ENCODE measurements around the gene FOXP1.
"Not testable (repeated sequence)": the region's sequence is repeated elsewhere in the genome, so short reads cannot be mapped to it uniquely, and the experiment has no call there.

FOXP1 gene

DNA sequence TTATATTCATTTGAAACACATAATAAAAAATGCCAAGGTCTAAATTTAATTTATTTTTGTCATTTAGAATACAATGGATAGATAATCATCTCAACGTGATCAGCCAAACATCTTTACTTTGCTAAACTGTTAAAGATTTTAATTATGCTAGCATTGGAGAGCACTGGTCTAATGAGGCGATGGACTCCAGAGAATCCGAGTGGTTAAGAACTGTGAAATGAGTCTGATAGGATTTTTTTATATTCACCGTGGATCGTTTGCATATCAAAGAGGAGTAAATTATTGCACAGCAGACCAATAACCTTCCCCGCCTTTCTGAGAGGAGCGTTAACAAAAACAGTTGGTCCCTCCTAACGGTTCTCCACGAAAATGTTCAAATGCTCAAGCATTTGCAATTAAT is 540.8 kb downstream of the FOXP1 start:
- no peak for DNase-seq

DNA sequence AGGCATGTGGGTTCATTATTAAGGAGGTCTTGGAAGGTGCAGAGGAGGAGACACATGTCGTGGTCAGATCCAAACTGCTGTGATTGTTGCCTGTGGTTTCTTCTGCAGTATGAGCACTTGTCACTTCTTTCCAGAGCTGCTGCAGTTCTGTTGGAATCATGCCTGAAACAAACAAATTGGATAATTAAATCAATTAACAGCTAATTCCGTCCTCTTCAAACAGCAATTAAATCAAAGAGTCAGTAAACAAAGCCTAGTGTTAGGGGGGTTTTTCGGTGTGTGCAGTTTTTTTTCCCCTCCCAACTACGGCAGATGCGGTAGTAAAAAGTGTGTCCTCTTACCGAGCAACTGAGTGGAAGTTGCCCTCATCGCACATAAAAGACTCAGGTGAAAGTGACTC is 542.2 kb downstream of the FOXP1 start:
- DNase-seq, result no peak

DNA sequence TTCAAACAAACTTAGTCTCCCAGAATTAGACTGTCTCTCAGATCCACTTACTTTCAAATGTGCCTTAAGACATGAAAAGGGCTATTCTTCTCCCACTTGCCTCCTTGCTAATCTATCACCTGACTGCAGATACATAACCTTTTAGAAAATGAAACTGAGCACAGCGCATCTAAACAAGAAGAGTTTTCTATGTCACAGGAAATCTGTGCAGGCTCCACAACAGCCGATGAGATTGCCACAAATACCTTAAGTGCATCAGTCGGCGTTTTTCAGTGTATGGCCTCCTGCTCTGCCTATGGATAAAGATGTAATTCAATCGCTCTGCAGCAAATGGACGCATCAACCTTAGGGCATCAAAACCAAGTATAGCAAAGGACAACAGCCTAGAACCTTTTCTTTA is 544.2 kb downstream of the FOXP1 start:
- DNase-seq, result peak in 1 of 2 donors; percentile 37

DNA sequence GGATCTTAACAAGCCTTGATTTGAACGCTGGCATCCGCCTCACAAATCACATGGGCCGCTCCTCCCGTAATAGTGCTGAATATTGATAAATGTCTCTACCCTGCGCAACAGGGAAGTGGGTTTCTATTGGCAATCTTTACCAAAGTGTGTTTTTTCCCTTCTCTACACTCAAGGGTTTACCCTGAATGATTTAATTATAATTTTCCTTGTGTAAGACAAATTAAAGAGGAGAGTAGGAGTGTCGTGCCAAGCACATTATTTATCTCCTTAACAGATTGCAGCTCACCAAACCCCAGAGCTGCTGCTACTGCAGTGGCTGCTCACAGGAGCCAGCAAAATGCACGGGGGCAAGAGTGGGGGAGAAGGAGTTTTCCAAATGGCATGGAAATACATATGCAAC is 545.8 kb downstream of the FOXP1 start:
- no peak for DNase-seq

DNA sequence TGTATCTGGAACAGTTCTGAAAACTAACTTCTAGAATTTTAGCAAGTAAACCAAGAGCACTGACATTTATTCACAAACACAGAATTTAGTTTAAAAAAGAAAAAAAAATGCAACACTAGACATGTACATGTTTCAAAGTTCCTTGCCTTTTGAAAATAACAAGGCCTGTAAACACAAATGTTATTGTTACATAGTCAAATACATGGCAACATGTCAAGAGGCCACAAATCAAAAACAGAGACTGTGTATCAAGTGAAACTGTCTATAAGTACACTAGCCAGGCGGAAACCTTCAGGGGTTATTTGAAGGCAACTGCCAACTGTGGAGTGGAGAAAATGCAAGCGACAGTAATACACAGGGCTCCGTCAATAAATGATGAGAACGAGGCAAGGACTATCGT is 547.6 kb downstream of the FOXP1 start:
- DNase-seq, result no peak

DNA sequence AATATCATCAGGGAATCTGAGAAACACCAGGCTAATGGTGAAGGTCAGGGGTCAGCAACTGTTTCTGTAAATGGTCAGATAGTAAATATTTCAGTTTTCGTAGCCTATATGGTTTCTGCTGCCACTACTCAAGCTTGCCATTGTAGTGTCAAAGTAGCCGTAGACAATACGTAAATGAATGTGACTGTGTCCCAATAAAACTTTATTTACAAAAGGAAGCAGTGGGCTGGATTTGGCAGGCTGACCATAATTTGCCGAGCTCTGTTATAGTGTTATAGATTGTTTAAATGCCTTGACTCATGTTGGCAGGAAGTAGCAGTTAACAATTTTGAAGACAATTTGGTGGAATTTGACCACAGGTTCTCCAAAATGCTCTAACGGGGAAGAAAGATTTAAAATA is 548.2 kb downstream of the FOXP1 start:
- no peak for DNase-seq

DNA sequence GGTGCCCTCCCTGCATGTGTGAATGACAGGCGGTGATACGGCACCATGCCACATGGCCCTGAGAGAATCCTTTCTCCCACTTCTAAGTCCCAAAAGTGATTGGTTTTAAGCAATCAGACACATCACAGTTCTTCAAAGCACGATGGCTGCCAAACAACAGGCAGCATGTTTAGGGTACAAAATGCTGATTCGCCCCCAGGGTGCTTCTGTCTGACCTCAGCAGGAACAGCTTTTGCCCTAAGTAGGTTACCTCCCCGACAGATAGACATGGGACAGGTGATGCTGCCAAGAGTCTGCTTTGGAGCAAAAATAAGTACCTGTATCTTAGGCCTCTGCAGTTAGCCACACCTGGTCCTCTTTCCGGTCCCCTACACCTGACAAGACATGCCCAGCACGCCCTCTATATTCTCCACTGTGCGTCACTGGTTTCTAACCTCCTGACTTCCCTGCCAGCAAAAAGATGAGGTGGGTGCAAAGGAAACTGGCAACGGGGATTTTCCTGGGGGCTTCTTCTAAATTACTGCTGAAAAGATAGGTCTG is 549.8 kb downstream of the FOXP1 start:
- no peak for DNase-seq

DNA sequence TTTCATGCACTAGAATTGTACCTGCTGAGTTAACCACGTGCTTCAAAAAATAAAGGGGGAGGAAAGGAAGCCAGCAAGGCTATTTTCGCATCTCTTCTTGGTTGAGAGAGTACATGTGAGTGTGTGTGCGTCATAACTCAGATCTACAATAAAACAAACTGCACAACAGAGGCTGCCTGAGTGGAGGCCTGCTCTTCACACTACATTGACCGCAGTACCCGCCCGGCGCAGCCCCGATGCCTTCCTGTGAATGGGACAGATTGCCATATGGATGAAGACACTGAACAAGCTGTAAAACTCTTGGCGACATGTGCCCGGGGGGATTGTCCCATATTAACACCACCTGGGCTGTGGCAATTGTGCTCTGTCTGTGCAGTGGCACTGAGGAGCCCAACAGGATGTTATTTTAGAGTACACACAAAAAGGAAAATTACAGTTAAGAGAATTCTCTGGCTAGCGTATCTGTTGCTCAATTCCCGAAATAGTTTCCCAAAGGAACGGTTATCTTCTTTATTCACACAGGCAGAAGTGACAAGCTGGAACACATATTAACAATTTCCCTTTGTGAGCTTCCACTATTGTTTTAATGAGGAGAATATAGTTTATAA is 551.5 kb downstream of the FOXP1 start:
- peak in 1 of 2 donors; percentile 67 for DNase-seq

DNA sequence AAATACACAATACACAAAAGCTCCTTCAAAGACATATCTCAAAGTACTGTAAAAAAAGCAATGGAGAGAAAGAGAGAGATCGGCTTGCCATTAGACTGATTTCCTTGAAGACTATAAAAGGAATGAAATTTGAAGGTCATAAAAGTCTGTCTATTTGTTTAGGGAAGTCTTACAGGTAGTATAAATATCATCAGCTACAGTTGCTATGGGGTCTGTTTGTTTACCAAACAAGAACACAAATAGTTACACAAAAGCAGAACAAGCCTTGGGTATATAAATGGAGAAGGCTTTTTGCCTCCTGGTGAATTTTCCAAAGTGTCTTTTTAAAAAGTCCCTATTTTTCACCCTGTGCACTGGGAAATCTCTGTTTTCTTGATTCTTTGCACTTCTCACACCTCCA is 552.3 kb downstream of the FOXP1 start:
- no peak for DNase-seq

DNA sequence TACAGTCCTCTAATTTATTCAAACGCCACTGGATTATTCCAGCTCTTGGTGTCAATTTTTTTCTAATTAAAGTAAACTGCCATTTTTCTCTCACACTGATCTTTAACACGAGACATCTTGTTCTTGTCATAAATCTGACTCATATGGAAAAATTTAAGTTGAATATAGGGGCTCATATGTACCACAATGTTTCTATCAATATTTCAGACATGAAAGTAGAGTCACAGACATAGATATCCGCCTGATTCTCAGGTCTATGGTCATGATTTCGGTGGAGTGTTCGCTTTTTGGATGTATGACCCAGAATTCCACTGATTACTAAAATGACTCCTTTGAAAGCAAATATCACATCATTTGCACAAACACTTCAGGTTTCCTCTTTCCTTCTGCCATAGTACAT is 552.8 kb downstream of the FOXP1 start:
- DNase-seq, result no peak

DNA sequence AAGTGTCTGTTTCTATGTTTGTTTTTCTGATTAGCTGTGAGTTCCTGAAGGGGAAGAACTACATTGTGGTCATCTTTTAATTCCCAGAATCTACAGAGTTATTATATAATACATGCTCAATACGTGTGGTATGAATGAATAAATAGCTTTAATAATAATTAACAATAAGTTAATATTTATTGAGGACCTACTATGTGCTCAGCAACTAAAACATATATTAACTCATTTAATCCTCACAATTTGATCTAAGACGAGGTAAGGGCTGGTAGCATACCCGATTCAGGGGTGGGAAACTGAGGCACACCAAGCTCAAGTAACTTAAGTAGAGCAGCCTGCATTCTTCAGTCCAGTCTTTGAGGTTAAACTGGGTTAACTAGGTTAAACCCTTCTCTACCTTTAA is 553.8 kb downstream of the FOXP1 start:
- DNase-seq, result no peak

DNA sequence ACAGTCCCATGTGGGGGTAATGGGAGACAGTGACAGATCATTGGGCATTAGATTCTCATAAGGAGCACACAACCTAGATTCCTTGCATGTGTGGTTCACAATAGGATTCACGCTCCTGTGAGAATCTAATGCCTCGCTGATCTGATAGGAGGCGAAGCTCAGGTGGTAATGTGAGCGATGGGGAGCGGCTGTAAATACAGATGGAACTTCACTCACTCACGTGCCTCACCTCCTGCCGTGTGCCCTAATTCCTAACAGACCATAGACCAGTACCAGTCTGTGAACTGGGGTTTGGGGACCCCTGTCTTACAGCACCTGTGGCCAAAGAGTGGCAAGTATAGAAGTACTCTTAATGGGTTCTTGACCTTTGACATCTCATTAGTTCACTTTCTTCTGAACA is 554.7 kb downstream of the FOXP1 start:
- no peak for DNase-seq

DNA sequence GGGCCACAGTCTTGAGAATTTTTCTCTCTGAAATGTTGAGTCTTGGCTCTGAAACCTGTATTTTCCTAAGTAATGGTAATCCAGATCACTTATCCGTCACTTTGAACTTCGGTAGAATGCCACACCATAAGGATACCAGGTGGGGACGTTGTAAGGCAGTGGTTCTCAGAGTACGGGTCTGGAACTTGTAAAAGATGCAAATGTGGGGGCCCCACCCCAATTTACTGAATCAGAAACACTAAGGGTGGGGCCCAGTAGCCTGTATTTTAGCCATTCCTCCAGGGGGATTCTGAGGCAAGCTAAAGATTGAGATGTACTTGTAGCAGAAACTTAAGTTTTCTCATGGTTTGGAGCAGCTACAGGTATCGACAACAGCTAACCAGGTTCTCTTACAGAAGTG is 555.3 kb downstream of the FOXP1 start:
- DNase-seq, result no peak

DNA sequence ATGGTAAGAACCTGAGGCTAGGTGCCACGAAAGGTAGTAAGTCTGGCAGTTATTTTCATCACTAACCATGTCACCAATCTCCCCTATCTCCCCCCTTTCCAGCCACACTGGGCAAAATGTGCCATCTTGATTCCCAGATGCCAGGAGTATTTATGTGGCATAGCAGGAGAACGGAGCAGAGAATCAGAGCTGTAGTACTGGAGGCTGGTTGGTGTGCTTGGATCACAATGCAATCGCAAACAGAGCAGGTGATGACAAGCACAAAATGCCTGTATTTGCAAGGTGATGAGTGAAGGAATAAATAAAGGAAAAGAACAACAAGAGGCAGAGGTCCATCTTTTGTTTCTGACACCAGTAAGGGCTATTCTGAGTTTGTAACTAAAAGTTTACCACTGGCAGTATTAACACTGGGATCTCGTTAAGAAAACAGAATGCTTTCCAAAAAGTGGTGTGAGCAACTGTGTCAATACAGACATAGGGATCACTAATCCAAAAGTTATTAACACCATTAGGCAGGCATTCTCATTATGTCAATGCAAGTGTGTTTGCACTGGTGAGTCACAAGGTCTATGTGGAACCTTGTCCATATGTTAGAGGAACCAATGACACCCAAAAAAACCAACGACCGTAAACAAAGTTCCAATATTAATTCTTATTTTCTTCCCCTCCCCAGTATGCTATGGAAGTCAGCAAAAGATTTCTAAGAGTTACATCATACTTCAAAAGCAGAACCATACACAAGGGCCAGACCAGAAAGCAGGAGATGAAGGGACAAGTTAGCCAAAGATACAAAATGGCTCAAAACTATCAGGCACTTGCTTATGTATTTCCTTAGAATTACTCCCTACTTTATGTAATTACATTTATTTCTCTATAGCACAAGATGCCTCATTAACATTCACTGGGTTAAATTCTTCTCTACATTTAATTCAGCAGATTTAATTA is 556.6 kb downstream of the FOXP1 start:
- no peak for DNase-seq

DNA sequence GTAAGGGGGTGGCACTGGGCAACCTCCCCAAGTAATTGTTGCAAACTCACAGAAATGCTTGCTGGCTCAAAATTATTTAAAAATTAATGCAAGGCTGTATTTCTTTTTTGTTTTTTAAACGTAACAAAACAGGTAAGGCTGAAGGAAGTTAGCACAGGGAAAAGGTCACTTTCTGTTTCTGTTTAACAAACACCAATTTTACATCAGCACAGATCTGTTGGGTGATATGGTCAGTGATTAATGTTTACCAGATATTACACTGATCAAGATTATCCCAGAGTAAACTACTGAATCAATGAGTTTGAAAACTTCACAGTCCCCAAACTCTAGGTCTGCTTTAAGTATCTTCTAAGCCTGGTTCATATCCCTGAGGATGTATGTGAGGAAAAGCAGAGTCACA is 558.0 kb downstream of the FOXP1 start:
- no peak for DNase-seq

DNA sequence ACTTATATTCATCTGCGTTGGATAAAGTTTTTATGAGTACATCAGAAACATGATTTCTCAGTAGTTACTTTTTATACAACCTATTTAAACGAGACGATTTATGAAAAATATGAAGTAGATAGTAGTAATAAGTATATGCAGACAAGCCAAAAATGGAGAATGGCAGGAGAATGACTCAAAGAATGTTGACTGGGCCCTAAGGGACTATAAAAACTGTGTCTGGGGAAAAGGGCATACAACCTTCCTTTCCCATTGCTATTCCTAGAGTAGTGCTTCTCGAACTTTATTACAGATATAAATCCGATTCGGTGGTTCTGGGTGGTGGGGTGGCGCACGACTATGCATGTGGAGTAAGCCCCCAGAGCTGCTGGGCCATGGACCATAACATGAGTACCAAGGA is 558.5 kb downstream of the FOXP1 start:
- DNase-seq, result no peak

DNA sequence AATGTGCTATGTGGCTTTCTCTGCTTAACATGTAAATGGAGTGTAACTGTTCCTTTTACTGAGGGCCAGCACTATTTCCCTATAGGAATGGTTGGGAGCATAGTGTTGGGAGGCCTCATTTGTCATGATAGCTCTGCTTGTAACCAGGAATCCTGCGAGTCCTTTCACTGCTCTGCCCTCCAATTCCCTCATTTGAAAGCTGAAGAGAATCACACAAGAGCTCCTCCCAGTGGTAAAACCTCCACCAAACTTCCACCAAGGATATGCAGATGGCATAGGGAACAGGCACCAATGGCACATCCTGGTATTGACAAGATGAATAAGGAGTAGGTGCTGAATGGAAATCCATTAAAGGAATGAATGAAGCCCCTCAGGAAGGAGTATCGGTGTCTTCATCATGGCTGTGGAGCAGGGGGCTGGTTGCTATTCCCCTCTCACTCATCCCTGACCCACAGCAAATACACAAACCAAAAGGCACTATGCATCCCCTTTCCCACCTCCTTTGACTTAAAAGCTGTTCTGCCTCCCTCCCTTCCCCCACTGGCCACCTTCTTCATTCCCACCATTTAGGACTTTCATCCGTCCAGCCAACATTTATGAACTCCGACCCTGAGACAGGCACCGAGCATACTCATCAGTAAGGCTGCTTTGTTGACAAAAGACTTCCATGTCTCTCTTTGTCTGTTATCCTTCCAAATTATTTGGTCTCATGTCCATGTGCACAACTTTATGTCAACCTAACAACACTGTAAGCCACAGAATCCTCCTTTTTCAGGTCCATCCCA is 560.8 kb downstream of the FOXP1 start:
- no peak for DNase-seq

DNA sequence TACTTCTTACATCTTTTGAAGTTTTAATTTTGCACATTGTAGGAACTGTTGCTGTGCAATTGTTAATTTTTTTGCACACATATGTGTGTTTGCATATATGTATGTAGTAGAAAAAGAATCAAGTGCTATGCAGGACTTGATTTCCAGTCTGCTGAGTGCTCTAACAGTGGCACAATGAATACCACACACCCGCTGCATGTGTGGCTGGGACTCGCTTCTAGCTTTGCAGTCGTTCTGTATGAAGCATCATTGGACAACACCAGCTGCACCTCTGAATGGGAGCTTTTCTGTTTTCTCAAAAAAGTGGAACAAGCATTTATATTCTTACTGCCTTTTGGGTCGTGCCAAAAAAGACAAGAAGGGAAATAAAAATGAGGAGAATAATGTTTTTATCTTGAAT is 564.7 kb downstream of the FOXP1 start:
- DNase-seq, result no peak

DNA sequence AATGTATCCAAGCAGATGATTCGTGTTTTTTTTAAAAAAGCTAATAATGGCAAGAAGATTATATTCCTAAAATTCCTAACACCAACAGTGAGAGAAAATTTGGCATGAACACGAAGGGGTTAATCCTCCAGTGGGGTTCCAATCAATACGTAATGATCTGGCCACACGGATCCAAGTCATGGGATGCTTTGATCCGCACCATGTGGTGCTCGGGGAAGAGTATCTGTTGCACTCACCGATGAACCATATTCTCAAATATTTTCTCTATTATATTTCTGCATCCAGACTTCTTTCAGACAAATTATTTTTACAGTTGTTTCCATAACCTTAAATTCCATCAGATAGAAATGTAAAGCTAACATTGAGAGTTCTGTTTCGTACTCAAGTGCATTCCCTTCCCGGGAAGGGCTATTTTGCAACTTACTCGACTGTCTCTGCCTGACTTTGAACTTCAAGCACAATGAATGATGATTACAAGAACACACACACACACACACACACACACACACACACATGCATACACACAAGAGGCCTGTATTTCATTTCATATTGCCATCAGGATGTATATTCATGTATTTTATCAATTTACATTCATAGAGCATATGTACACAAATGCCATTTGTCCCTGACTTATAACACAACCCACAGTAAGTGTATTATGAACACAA is 567.2 kb downstream of the FOXP1 start:
- no peak for DNase-seq

DNA sequence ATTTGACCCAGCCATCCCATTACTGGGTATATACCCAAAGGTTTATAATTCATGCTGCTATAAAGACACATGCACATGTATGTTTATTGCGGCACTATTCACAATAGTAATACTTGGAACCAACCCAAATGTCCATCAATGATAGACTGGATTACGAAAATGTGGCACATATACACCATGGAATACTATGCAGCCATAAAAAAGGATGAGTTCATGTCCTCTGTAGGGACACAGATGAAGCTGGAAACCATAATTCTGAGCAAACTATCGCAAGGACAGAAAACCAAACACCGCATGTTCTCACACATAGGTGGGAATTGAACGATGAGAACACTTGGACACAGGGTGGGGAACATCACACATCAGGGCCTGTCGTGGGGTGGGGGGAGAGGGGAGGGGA is 568.9 kb downstream of the FOXP1 start:
- DNase-seq, result not testable (repeated sequence)

DNA sequence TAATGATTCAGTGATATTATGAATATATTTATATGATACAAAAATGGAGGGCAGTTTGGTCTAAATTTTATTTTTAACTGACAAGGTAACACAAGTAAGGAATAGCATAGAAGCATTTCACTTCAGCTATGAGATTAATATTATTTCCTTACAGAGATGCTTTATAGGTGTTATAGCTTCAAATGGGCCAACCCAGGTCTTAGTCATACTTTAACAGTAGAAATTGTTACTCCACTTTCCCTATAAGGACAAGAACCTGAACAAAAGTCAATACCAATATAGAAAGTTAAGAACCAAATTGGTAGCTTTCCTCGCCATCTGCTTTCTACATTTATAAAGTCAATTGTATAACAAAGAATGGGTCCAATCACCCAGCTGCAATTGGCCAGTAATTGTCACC is 570.6 kb downstream of the FOXP1 start:
- DNase-seq, result no peak

DNA sequence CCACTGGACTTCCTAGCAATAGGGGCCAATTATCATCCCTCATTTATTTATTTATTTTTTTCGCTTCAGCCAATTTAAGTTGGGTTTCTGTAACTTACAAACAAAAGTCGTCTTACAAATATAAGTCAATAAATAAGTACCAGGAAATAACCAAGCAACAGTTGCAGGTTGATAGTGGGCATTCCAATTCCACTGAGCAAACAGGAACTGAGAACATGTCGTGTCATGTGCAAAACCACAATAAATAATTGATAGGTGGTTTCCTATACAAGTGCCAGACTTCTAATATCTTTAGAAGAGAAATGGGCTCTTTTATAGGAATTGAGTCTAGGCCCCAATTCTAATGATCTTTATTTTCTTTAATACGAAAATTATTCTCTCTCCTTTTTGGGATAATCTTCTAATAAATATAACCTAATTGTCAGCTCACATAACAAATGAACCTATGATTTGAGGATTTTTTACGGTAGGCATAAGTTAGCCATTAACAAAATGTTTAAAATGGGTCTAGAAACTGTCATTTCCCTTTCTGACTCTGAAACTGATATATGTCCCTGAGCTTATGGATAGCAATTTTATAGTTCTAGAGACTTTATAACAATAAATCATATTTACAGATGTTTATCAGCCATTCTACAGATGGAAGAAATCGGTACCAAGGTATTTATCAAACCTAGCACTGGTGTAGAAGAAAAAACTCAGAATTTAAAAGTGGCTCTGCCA is 571.8 kb downstream of the FOXP1 start:
- peak; percentile 13 to 37 for DNase-seq

Data from CD4-positive, alpha-beta T cell treated with Interleukin-1 beta for 1 hour (primary cell).